BJ (cell line): ENCODE results near the gene RSPH4A. TPM values are rescaled to one million over a fixed set of nuclear protein-coding genes. Genes with fewer than 3 reads are reported as not detected.
"Not testable (repeated sequence)": the region's sequence is repeated elsewhere in the genome, so short reads cannot be mapped to it uniquely, and the experiment has no call there.

Source experiments
- CTCF ChIA-PET: fragments of 350-600 bp; formaldehyde crosslinking; extraction: SDS; loops from one replicate; lab custom pipeline; 2021; ENCODE audit warnings: antibody characterized with exemption, inconsistent platforms; lab: Yijun Ruan, JAX
- POLR2A ChIA-PET: fragments of 300-600 bp; sonication (Branson Sonifier 250); formaldehyde crosslinking; extraction: SDS; loops from one replicate; lab custom pipeline; 2021; ENCODE audit warnings: antibody characterized with exemption; lab: Charles Lee
- DNase-seq: peaks from one replicate; pipeline ENCODE4 v3.0.0-alpha.2; 2011; ENCODE audit warnings: low read depth
- H3K27me3 ChIP-seq: 2 replicates; pipeline ENCODE4 v1.6.0; 2011; ENCODE audit warnings: low read length; ENCODE audit not compliant: control insufficient read depth, insufficient read depth
- H3K36me3 ChIP-seq: 2 replicates; pipeline ENCODE4 v1.5.1; 2011; ENCODE audit warnings: low read length; ENCODE audit not compliant: control insufficient read depth, insufficient read depth
- H3K4me3 ChIP-seq: 2 replicates; pipeline ENCODE4 v1.5.1; 2011; ENCODE audit warnings: low read depth, mild to moderate bottlenecking, control low read depth, low read length
- CTCF ChIP-seq: IDR thresholded peaks from 2 replicates; pipeline ENCODE4 v1.5.1; 2011; ENCODE audit warnings: low read depth, mild to moderate bottlenecking, control low read depth, inconsistent platforms, low read length, moderate library complexity; ENCODE audit not compliant: insufficient read depth
- polyA plus RNA-seq: library from polyadenylated mRNA; depleted of rRNA; stranded (reverse); fragments of >200 nt; gene quantifications from 2 replicates; pipeline ENCODE4 v1.2.3, GENCODE V29; 2011

Gene RSPH4A
- polyA plus RNA-seq, 1 experiment: 0.09 TPM

DNA sequence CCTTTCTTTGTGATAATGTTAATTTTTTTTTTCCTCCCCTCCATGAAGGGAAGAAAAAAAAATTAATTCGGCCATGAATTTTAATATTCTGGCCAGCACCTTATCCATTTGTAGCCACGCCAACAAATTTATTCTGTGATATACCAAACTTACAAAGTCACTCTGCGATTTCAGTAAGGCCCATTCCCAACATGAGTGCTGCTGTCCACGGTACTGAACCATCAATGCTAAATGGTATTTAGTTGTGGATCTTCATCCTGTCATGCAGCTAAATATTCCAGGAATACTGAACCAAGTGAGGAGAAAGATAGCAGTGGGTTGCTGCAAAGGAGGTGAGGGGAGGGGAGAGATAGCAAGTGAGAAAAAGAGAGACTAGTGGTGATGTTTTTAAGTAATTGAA lies 19.5 kb upstream of the RSPH4A start:
- H3K4me3 ChIP-seq: no peak overlapping the region
- no peaks in the 10 kb centered on the region for H3K27me3 ChIP-seq
- POLR2A ChIA-PET: no interaction called here
- no peak for TF ChIP-seq CTCF
- H3K36me3 ChIP-seq: no peaks in the 10 kb centered on the region
- no peak for DNase-seq
- CTCF ChIA-PET: no interaction called here

GRCh38 chr6:116603916-116604315 lies 12.4 kb upstream of the RSPH4A start:
- H3K36me3 ChIP-seq, H3K4me3 ChIP-seq, H3K27me3 ChIP-seq, DNase-seq, CTCF ChIA-PET, POLR2A ChIA-PET: not testable (repeated sequence)

- CTCF ChIA-PET, H3K27me3 ChIP-seq, H3K36me3 ChIP-seq, DNase-seq, H3K4me3 ChIP-seq, POLR2A ChIA-PET: not testable (repeated sequence)
Measured at GRCh38 chr6:116604868-116605267, 11.4 kb upstream of the RSPH4A start.

DNA sequence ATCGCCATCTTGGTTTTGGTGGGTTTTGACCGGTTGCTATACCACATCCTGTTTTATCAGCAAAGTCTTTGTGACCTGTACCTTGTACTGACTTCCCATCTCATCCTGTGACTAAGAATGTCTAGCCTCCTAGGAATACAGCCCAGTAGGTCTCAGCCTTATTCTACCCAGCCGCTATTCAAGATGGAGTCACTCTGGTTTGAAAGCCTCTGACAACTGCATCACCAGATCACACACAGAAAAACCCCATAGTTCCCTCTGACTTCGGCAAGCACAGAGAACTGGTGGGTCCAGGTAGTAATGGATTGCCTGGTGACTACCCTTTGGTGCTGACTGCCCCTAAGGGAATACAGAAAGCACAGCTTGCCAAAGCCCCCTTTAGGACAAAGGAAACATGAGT lies 10.3 kb upstream of the RSPH4A start:
- TF ChIP-seq CTCF: no peak
- POLR2A ChIA-PET: no interaction called here
- Histone ChIP-seq H3K4me3 (no peak overlapping the region), H3K27me3 (no peaks in the 10 kb centered on the region), H3K36me3 (no peaks in the 10 kb centered on the region)
- CTCF ChIA-PET: interaction anchor here (0.7 kb wide), 1 partner anchor 10 kb away, joined by 3 read pairs; the partner anchor contains the start of gene RSPH4A
- DNase-seq: no peak

DNA sequence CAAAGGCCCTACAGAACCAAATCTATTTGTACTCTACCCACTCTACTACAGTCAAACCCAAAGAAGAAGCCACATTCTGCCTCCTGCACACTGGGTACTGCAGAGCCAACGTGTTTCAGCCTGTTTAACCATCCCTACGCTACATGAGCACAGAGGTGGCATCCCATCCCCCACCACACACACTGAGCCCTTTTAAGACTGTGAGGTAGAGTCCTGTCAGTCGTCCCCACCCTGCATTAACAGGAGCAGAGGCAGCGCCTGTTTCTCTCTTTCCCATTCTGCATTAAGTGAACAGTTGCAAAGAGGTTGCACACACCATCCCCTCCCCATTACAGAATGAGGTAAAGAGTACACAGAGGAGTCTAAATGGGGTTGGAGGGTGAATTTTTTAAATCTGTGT lies 5.2 kb upstream of the RSPH4A start:
- ChIA-PET POLR2A (no interaction called here), CTCF (no interaction called here)

DNA sequence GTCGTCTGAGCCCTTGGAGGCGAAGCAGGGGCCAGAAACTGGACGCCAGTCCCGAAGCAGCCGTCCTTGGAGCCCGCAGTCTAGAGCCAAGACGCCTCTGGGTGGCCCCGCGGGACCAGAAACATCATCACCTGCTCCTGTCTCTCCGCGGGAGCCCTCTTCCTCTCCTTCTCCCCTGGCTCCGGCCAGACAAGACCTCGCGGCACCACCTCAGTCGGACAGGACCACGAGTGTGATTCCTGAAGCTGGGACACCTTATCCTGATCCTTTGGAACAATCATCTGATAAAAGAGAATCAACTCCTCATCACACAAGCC lies 416 bp downstream of the RSPH4A start:
- Histone ChIP-seq H3K4me3 (peak overlapping the region; percentile 80), H3K36me3 (no peaks in the 10 kb centered on the region), H3K27me3 (no peaks in the 10 kb centered on the region)
- POLR2A ChIA-PET: interaction anchor here (0.6 kb wide), 1 partner anchor 130 kb away, joined by 3 read pairs; no protein-coding TSS in a partner anchor
- CTCF ChIA-PET: interaction anchor here (0.5 to 1.8 kb wide), 3 partner anchors 10 to 12 kb away, joined by 3 to 9 read pairs (median 3); no protein-coding TSS in a partner anchor
- no peak for TF ChIP-seq CTCF
- DNase-seq: no peak

More for the DNA sequence above, 5.2 kb upstream of the RSPH4A start:
- H3K36me3 ChIP-seq: no peaks in the 10 kb centered on the region
- no peak for TF ChIP-seq CTCF
- H3K4me3 ChIP-seq: no peak overlapping the region
- no peaks in the 10 kb centered on the region for H3K27me3 ChIP-seq
- no peak for DNase-seq
